Fibroblast of skin of scalp (primary cell): ENCODE measurements around the gene TFB1M.
A peak's percentile ranks its signal among the peaks of the same experiment; 100 is the strongest.
"Not testable (repeated sequence)": the region's sequence is repeated elsewhere in the genome, so short reads cannot be mapped to it uniquely, and the experiment has no call there.

Source experiments
- DNase-seq: peaks from one replicate; pipeline ENCODE4 v3.0.0-alpha.2; 2013

The TFB1M gene

DNA sequence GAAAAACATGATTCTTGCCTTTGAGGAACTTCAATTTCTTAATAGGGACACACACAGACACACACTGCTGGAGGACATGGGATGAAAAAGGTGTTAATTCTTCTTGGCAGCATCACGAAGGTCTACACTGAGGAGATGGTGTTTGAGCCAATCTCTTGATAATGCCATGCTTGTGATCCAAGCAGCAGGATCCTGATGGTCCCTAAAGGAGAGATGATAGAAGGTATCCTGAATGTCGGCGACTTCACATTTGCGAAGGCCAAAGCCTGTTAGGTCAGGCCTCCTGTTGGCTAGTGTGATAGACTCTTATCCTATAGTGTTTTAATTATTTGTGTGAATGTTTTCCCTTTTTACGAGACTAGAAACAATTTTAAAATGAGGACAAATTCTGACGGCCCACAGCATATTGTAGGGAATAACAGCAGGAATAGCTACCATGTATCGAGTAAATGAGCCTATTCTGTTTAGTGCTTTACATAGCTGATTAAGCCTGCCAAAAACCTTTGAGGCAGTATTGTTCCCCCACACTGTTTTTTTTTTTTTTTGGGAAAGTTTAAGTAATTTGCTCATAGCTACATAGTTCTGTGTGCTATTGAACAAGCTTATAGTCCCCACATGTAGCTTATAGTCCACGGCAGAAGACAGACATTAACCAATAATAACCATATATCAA, 15.3 kb upstream of the TFB1M start:
- no peak for DNase-seq

DNA sequence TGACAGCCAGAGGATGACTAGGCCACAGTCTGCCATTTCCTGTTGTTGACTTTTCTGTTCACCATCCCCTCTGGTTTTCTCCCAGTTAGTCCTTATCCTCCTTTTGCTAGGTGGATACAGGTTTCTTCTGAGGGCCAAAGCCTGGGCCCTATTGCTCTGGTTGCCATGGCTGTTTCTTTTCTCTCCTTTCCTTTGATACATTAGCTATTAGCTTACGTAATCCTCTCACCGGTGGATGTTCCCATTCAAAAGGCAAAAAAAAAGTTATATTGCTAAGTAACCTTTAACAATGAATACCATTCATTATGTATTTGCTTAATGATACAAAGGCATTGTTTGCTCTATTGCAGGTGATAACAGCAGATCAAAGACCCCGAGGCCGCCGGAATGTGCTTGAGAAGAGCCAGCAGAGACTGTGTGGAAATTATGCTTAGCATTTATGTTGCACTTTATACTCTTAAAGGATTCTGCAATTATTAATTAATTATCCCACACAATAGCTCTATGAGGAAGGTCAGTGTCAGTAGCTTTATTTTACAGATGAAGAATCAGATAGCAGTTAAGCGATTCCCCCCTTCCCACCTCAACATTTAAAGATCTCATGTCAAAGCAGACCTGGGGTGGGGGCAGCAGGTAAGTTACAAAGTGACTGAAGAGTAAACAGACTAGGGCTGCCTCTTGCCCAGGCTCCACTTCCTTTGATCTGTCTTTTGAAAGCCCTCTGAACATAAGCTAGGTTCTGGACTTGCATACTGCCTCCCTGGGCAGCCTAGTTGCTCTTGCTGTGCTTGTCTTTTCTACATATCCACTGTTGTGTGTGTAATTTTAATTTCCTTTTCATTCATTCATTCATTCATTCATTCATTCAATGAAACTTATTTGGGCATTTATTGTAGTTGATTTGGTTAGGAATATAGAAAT, 14.5 kb upstream of the TFB1M start:
- DNase-seq: no peak

DNA sequence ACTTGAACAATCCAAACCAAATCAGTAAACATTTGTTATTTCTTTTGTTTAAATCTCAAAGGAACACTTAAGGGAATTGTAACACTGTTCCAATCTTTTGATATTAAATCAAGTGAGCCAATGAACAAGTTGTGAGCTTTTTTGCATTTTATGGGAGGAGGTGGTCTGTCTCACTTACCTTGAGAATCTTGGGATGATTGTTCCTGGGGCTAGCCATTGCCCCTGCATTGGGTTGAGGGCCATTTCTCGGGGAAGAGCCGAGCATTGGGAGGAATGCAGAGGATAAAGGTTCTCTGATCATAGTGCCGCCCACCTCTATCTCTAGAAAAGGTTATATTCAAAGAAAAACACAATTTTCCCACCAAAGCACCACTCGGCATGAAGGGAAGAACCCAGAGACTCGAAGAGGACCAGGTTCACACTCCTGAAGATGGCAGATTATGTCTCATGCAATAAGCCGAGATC, 13.8 kb upstream of the TFB1M start:
- no peak for DNase-seq

DNA sequence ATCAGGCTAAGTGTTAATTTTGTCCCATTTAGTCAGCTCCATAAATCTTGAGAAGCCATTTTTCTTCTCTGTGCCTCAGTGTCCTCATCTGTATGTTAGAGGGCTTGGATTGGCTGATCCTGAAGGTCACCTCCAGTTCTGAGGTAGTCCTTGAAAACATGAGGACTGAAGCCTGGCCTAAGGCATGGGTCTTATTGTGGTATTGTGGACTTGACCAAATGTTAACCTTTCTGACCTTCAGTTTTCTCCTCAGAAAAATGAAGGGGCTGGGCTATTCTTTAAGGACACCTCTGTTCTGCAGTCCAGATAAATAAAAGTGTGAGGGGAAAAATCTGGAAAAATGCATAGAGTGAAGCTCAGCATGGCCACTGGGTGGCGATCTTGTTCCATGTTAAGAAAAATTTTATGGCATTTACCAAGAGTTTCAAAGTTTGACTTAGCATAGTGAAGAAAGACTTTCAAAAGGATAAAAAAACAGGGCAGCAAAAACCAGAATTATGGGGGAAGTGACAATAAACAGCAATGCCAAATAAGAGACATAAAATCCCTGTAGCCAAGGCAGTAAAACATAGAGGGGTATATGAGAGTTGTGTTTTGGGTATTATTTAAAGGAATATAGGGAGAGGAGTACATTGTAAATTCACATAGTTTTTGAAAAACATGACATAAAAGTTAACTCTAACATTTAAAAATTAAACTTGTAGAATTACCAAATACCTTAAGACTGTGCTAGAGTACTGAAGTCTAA, 13.2 kb upstream of the TFB1M start:
- DNase-seq: peak; percentile 69

DNA sequence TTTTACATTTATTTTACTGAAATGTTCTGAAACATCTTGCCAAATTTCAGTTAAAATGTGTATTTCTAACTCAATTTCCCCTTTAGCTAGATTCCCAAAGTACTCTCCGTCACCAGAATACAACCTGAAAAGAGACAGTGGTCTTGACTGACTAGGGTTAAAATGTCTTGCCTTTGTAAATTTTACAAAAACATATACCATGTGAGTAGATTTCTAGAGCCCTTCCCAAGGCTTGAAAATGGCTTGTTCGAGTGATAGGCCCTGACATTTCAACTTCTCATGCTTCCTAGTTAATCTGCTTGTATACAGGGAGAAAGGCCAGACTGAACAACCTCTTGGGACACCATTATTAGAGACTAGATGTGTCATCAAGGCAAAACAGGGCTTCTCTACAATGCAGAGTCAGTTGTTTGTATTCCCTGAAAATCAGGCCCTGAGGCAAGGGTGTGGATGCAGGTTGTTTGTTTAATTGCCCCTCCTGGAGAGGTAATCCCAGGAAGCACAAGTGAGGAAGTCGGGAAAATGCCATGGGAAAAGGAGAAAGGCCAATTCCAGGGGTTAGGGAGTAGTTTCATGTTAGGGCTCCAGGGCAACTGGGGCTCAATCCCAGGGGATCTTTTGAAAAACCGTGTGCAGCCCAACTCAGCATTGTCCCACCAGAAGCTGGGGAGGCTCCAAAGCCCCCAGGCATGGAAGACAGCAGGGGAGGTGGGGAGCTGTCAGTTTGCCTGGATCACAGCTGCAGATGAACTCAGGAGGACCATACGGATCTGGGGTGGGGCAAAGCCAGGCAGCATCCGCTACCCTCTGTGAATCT, 11.6 kb upstream of the TFB1M start:
- DNase-seq: no peak

DNA sequence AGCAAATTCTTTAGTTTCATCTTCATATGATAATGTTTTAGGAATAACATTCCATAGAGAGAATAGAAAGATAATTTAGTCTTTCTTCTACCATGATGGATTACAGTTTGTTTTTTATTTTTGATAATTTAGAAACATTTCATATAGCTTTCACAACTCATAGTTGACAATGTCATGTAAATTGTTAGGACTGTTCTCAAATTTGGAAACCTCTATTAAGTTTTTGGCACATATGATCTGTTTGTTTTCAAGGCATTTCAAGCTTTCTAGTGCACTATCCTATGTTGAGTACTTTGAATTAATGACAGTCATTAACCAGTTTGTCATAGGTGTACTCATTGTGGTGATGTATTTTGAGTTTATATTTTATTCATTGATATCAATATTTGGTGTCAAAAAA, 10.7 kb upstream of the TFB1M start:
- DNase-seq: no peak

DNA sequence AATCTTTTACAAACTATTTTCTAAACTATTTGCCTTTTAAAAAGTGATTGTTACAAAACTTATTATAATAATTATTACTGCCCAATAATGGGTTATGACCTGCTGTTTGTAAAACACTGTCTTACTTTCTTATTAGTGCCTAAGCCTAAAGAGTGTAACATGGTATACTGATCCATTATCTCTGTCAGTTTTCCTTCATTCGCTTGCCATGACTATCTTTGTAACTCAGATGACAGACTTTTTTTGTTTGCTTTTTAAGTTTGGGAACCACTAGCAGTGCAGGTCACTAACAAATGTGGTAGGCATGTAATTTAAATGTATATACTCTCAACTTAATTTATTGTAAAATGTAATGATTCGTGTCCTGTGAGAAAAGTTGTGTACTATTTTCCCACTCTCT, 9.9 kb upstream of the TFB1M start:
- no peak for DNase-seq

DNA sequence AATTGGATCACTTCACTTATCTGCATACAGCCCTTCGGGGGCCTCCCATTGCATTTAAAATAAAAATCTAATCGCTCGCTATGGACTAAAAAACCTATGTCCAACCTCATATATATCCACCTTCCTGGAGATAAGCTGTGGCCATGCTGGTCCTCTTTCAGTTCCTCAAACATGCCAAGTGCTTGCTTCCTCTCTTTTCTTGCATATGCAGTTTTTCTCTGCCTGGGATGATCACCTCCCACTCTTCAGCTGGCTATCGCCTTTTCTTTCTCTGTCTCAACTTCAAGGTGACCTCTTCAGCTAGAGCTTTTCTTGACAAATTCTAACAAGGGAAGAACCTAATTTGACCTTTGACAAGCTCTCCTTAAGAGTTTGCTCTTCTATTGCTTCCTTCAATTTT, 5.6 kb upstream of the TFB1M start:
- no peak for DNase-seq

DNA sequence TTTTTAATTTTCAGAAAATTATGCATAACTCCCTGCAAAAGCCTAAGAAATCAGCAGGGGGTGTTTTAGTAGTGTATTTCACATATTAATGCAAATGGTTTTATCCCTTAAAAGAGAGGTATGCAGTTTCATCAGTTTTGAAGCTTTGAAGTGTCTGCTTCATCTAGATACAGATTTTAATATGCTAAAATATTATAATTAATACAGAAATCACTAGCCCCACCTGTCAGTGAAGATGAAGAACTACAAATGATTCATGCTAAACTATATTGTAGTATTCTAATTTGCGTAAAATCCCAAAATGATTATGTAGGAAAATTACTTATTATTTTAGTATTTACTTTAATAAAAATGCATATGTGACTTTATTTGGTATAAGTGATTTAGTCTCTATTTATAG, 2.9 kb upstream of the TFB1M start:
- peak; percentile 21 for DNase-seq

DNA sequence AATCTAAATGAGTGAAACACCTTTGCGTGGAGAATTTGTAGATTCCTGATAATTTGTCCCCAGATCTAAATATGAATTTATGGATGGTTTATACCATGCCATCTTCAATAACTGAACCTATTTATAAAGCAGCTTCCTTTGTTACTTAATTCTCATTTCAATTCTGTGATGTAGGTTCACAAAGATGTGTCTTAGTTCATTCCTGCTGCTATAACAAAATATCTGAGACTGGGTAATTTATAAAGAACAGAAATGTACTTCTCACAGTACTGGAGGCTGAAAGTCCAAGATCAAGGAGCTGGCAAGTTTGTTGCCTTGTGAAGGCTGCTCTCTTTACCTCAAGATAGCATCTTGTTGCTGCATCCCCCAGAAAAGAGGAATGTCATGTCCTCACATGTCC, 2.1 kb upstream of the TFB1M start:
- no peak for DNase-seq

DNA sequence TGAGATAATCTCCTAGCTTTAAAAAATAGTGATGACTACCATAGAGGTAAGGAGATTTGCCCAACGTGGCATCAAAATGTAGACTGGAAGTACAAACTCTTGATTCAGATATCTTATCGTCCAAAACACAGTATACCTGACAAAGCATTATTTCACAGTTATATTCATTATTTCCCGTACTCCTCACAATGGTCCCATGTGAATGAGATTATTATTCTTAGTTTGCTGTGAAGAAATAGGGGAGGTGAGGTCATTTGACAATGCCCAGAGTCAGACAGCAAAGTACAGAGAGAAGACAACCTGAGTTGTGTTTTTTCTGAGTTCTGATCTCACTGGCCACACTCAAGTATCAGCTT, 1.2 kb upstream of the TFB1M start:
- DNase-seq: no peak

DNA sequence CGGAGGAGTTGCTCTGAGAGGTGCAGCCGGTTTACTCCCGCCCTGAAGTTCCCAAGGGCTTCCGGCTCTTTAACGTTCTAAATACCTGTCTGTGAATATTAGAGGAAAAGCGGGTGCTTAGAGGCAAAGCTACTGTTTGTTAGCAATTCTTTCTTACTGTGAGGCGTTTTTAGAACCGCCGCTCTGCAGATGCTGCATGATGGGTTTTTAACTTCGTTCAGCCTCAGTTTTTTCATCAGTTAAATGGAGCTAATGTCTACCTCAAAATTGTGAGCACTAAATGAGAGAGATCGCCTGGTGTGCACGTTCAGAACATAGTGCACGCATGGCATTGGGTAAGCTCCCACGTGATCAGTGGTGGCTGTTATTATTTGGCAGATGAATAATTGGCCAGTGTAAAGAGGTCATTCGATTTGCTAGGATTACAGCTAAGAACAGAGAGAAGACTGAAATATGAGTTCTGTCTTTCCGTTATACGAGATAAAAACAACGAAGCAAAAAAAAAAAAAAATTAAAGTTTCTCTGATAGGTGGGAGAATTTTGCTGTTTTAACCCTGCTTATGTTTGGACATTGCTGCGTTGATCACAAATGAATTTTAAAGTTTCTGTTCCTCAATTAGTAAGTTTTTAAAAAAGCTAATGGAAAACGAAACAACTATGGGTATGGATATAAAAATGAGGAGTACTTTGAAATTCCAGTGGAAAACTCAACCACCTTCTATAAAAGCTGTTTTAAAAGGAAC, 660 bp upstream of the TFB1M start:
- DNase-seq: peak; percentile 91

DNA sequence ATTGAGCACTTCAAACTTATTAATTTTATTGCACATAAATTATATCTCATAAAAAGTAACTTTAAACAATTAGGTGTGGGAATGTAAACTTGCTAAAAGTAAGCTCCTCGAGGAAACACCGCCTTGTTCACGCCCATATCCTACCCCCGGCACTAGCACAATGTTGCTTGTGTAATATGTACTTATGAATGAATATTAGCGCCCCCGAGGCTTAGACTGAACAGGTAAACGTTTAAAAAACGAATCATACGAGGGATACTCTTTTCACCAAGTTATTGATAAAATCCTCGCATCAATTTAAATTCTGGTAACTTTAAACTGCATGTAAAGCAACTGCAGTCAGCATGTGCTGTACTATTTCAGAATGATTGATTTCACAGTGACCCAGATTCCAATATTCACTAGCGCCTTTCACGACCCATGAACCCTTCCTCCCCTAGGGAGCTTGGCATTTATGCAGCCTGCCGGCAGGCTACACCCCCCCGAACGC, 637 bp downstream of the TFB1M start:
- DNase-seq: no peak

DNA sequence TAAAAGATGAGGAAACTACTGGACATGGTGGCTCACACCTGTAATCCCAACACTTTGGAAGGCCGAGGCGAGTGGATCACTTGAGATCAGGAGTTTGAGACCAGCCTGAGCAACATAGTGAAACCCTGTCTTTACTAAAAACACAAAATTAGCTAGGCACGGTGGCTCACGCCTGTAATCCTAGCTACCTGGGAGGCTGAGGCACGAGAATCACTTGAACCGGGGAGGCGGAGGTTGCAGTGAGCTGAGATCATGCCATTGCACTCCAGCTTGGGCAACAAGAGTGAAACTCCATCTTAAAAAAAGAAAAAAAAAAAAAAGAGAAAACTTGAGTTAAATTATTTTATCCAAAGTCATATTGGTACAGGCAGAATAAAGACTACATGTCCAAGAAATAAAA, 1.3 kb downstream of the TFB1M start:
- not testable (repeated sequence) for DNase-seq

DNA sequence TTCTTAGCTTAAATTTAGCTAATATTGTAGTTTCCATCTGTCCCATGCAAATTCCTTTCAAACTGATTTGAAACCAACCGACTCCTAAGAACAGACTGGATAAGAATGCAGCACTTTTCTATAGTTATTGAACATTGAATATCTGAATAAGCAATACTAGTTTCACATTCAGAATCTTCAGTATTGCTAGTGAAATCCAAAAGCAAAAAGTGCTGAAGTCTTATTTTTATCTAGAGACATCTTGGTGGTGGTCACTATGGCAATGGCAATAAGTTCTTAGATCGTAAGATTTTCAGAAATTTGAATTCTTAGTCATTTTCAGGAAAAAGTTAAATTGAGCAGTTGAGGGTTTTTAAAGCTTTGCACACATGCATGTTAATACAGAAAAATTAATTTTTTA, 2.7 kb downstream of the TFB1M start:
- DNase-seq: no peak

DNA sequence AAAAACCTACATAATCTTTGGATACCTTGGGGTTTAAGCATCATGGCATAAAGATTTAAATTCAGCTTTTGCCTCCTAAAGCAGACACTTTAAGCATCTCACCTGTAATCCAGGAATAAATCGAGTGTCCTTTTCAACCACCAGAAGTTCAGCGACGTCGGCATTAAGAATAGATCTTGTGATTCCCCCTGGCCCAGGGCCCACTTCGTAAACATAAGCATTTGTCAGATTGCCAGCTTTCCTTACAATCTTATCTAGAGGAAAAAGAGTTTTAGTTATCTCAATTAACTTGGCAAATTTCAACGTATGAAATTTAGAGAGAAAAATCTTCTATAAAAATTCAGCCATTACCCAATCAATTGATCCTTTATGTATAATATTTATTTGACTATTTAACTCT, 3.2 kb downstream of the TFB1M start:
- no peak for DNase-seq

DNA sequence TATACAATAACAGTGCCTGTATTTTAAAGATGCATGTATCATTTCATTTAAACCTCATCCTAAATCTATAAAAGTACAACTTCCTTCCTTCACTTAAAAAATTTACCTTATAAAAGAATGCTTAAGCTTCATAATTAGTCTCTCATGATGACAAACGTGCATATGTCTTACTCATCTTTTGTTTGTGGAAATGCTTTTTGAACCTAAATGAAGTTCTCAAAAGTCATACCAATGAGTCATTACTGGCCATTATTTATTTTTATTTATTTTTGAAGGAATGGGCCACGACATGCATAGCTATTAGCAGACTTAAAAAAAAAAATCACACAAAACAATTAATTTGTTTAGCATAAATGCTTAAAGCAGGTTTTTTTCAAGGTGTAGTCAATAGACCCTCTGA, 3.7 kb downstream of the TFB1M start:
- DNase-seq: no peak

DNA sequence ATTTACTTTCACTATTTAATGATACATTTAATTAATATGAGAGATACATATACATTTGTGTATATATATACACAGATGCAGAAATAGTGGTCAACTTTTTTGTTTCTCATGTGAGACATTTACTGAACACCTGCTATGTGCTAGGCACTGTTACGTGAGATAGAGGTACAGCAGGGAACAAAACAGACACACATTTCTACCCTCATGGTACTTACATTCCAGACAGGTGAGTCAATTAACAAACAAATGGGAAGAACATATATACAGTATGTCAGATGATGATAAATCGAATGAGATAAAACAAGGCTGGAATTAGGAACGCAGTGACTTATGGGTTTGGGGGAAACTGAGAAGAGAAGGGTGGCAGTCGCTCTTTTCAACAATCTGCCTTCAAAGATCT, 5.1 kb downstream of the TFB1M start:
- no peak for DNase-seq

DNA sequence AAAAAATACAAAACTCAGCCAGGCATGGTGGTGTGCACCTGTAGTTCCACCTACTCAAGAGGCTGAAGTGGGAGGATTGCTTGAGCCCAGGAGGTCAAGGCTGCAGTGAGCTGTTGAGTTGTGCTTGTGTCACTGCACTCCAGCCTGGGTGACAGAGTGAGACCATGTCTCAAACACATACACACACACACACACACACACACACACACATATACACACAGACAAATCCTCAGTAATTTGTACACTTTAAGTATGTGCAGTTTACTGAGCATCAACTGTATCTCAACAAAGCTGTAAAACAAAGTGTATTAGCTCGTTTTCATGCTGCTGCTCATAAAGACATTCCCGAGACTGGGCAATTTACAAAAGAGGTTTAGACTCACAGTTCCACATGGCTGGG, 7.3 kb downstream of the TFB1M start:
- DNase-seq: no peak

DNA sequence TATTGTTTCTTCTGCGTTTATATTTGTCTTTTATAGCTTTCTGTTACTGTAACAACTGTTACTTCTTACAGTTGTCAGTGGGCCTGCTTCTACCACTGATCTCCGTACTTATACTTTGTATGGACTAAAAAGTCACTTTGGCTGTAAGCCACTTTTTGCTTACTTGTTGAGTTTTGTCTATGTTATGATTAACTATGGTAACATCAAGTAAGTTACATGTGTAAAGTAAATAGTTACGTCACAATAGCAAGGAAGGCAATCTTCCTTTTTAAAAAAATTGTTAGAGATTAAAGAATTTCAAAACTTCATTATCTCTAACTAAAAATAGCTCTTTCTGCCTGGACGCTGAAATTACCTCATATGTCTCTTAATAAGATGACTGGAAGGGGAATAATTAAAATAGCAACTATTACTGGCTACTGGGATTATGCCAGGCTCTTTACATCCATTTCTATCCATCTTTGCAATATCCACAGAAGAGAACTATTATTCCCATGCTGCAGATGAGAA, 10.9 kb downstream of the TFB1M start:
- DNase-seq: no peak

DNA sequence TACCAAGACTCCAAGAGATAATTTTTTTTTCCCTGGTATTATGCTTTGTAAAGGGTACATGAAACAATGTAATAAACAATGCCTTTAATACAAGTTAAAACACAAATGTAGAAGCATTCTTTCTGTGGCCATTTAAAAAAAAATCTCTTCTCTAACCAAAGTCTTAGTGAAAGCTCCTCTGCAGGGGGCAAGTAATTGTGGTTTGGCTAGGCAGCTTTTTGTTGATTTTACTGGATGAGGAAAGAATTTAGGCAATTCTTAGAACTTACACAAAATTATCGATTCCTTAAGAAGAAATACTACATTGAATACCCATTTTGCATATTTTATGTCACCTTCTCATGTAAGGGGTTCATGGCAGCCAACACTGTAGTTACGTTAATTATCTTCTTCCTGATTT, 12.4 kb downstream of the TFB1M start:
- peak; percentile 85 for DNase-seq
